ENCODE measurements around the gene USP40.

Gene USP40

GRCh38 chr2:233426619-233427342, 139.8 kb downstream of the USP40 start:
- Histone ChIP-seq H3K4me3 (no peak overlapping the region), H3K27ac (no peak overlapping the region)
- no peak for TF ChIP-seq CTCF (IDR thresholded peaks at IDR 0.05)
- no peak for DNase-seq (ENCODE audit: low spot score)

All from coronary artery (tissue), 2 donors.